PC-3 (cell line): ENCODE measurements around the gene DPF3. TPM values are rescaled to one million over a fixed set of nuclear protein-coding genes. Genes with fewer than 3 reads are reported as not detected.

Experiments used
- ATAC-seq: fragments of 200-7000 bp; cut with Tn5 transposase; 2 replicates; pipeline ENCODE4 v1.9.1; 2020; ENCODE audit warnings: mild to moderate bottlenecking, moderate library complexity
- BruUV-seq: library from RNA; stranded (reverse); fragments of 400-500 nt; replicated peaks from 2 replicates; lab custom pipeline; 2021; lab: Mats Ljungman, UMichigan
- CTCF ChIA-PET: fragments of 300-600 bp; sonication (Branson Sonifier 250); formaldehyde crosslinking; loops from one replicate; lab custom pipeline; 2022; ENCODE audit warnings: antibody characterized with exemption; lab: Charles Lee
- POLR2A ChIA-PET: fragments of 300-600 bp; sonication (Branson Sonifier 250); formaldehyde crosslinking; loops from one replicate; lab custom pipeline; 2022; ENCODE audit warnings: antibody characterized with exemption; ENCODE audit not compliant: unreplicated experiment; lab: Charles Lee
- DNase-seq: peaks from one replicate; pipeline ENCODE4 v3.0.0-alpha.2; 2015
- H2AFZ ChIP-seq: fragments of 300-600 bp; sonication (generic); 2 replicates; pipeline ENCODE4 v1.6.0; 2016; ENCODE audit warnings: antibody characterized with exemption, low read length
- H3F3A ChIP-seq: fragments of 300-600 bp; sonication (generic); one replicate; pipeline ENCODE4 v1.6.0; 2017; ENCODE audit warnings: antibody characterized with exemption, low read length, control low read depth, mild to moderate bottlenecking; ENCODE audit not compliant: unreplicated experiment
- H3K27ac ChIP-seq: fragments of 300-600 bp; sonication (generic); 2 replicates; pipeline ENCODE4 v1.5.1; 2016; ENCODE audit warnings: mild to moderate bottlenecking, low read length
- H3K27me3 ChIP-seq: fragments of 300-600 bp; sonication (generic); 2 replicates; pipeline ENCODE4 v1.6.1; 2016; ENCODE audit warnings: low read length, mixed read lengths
- H3K36me3 ChIP-seq: fragments of 300-600 bp; sonication (generic); 2 replicates; pipeline ENCODE4 v1.6.1; 2016; ENCODE audit warnings: low read depth, mixed run types, low read length, mixed read lengths
- H3K4me1 ChIP-seq: fragments of 300-600 bp; sonication (generic); 2 replicates; pipeline ENCODE4 v1.5.1; 2016; ENCODE audit warnings: low read length; ENCODE audit not compliant: insufficient read depth
- H3K4me2 ChIP-seq: fragments of 300-600 bp; sonication (generic); 2 replicates; pipeline ENCODE4 v1.6.0; 2016; ENCODE audit warnings: low read length
- H3K4me3 ChIP-seq: fragments of 300-600 bp; sonication (generic); 2 replicates; pipeline ENCODE4 v1.5.1; 2016; ENCODE audit warnings: mild to moderate bottlenecking, low read length, mixed read lengths
- H3K79me2 ChIP-seq: fragments of 300-600 bp; sonication (generic); 2 replicates; pipeline ENCODE4 v1.6.1; 2017; ENCODE audit warnings: low read length, mixed read lengths
- H3K9ac ChIP-seq: fragments of 300-600 bp; sonication (generic); 2 replicates; pipeline ENCODE4 v1.6.0; 2016; ENCODE audit warnings: mild to moderate bottlenecking, low read length
- H3K9me2 ChIP-seq: fragments of 300-600 bp; sonication (generic); replicated peaks from 2 replicates; pipeline ENCODE4 v1.6.1; 2016; ENCODE audit warnings: mixed run types, low read length, mixed read lengths
- H3K9me3 ChIP-seq: fragments of 300-600 bp; sonication (generic); 2 replicates; pipeline ENCODE4 v1.6.1; 2016; ENCODE audit warnings: low read length, mixed read lengths
- H4K20me1 ChIP-seq: fragments of 300-600 bp; sonication (generic); 2 replicates; pipeline ENCODE4 v1.6.1; 2016; ENCODE audit warnings: low read length, mixed read lengths
- CTCF ChIP-seq: fragments of 300-600 bp; sonication (generic); conservative IDR thresholded peaks from 2 replicates; pipeline ENCODE4 v1.5.1; 2017; ENCODE audit warnings: antibody characterized with exemption, low read depth, mild to moderate bottlenecking, low read length
- EZH2 ChIP-seq: fragments of 300-600 bp; sonication (generic); IDR thresholded peaks from one replicate; pipeline ENCODE4 v1.6.1; 2017; ENCODE audit warnings: antibody characterized with exemption, mild to moderate bottlenecking, low read length; ENCODE audit not compliant: unreplicated experiment
- EZH2phosphoT487 ChIP-seq: fragments of 300-600 bp; sonication (generic); IDR thresholded peaks from 2 replicates; pipeline ENCODE4 v1.6.1; 2018; ENCODE audit warnings: mild to moderate bottlenecking, antibody characterized with exemption, low read length, borderline replicate concordance
- intact Hi-C: fragments of 100-400 bp; cut with micrococcal nuclease; formaldehyde crosslinking; loops from 2 replicates; pipeline ENCODE4 v1.9.0; 2023
- total RNA-seq: library from RNA; depleted of rRNA; stranded (reverse); fragments of >200 nt; gene quantifications from 2 replicates; pipeline ENCODE4 v1.2.3, GENCODE V29; 2014

DPF3 gene
- total RNA-seq, 1 experiment from 2014 or later: 16.6 TPM

DNA sequence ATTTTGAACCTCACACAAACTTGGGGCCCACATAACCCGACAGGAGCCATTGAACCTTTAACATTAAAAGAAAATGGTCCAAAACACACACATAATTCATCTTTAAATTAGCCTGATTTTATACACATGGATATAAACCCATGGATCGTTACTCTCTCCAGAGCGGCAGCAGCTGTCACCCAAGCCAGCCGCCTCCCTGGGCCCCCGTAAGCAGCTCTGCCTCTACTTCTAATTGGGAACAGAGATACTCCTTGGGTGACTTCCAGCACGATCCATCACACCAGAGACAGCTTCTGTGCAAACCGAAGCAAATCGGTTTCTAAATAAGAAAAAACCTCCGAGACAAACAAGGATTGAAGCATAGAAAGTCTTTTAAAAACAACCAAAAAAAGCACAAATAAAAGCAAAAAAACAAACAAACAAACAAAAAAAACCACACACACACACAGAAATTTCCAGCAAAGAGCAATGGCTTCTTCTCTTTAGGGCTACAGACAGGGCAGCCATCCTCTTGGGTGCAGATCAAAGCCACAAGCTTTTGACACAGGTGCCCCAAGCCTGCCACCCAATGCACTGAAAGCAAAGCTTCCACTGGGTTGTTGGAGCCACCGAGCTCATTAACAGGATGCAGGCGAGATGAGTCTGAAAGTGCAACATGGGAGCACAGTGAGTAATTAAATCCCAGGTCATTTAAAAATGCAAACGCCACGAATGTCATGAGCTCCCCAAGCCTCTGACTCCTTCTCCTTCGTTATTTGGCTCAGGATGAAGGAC is 156.9 kb downstream of the DPF3 start:
- POLR2A ChIA-PET: no interaction called here

DNA sequence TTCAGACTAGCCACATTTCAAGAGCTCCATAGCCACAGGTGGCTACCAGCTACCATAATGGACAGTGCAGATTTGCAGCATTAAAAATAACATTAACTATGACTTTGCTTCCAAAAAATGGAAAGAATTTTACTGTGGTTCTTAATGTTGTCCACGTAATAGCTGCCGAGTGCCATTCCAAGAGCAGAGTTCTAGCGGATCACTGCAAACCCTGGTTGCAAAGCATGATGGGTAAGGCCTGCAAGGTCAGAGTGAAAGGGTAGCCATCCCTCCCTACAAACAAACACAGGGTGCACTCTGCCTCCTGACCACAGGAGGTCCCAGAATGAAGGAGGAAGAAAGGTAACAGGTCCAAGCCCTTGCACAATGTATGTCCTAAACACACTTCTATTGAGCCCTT is 157.6 kb downstream of the DPF3 start:
- H3K36me3 ChIP-seq: no peaks in the 10 kb centered on the region
- H3K9me3 ChIP-seq: no peaks in the 10 kb centered on the region
- H3K9me2 ChIP-seq: no peaks in the 10 kb centered on the region
- no peak overlapping the region for H3K9ac ChIP-seq
- POLR2A ChIA-PET: no interaction called here
- CTCF ChIA-PET: no interaction called here
- H3K79me2 ChIP-seq: no peaks in the 10 kb centered on the region
- no peak overlapping the region for H2AFZ ChIP-seq
- TF ChIP-seq EZH2phosphoT487: no peak
- TF ChIP-seq CTCF: peak; percentile 47; the same call in 1 of the 2 replicates
- ATAC-seq (peak; percentile 72), DNase-seq (peak; percentile 27)
- H3K27me3 ChIP-seq: no peaks in the 10 kb centered on the region
- H3K27ac ChIP-seq: no peak overlapping the region
- H3K4me1 ChIP-seq: no peaks in the 10 kb centered on the region
- H4K20me1 ChIP-seq: no peaks in the 10 kb centered on the region
- intact Hi-C loops: loop anchor here (1.0 kb wide), 1 partner anchor 158 kb away; the partner anchor contains the start of gene DPF3
- no TSS peak for BruUV-seq
- no peak overlapping the region for H3K4me2 ChIP-seq
- H3F3A ChIP-seq: no peaks in the 10 kb centered on the region
- H3K4me3 ChIP-seq: no peak overlapping the region

More for the DNA sequence above, 156.9 kb downstream of the DPF3 start:
- no peaks in the 10 kb centered on the region for H3F3A ChIP-seq
- H3K27ac ChIP-seq: no peak overlapping the region
- DNase-seq: no peak
- no peaks in the 10 kb centered on the region for H3K9me3 ChIP-seq
- no peak for ATAC-seq
- BruUV-seq: no TSS peak
- H3K4me2 ChIP-seq: no peak overlapping the region
- no peaks in the 10 kb centered on the region for H3K4me1 ChIP-seq
- no peaks in the 10 kb centered on the region for H3K27me3 ChIP-seq
- no peak overlapping the region for H3K4me3 ChIP-seq
- intact Hi-C loops: loop anchor here (1.0 kb wide), 1 partner anchor 157 kb away; the partner anchor contains the start of gene DPF3
- no peaks in the 10 kb centered on the region for H4K20me1 ChIP-seq
- no peaks in the 10 kb centered on the region for H3K36me3 ChIP-seq
- no peak overlapping the region for H2AFZ ChIP-seq
- no peaks in the 10 kb centered on the region for H3K79me2 ChIP-seq
- no peak overlapping the region for H3K9ac ChIP-seq
- CTCF ChIA-PET: interaction anchor here (0.6 to 1.0 kb wide), 3 partner anchors 157 to 1286 kb away, joined by 3 to 13 read pairs (median 4); partner anchors contain the start of gene DPF3
- H3K9me2 ChIP-seq: no peaks in the 10 kb centered on the region
- no peak for TF ChIP-seq EZH2phosphoT487
- TF ChIP-seq CTCF: peak; percentile 9; the same call in 1 of the 2 replicates

DNA sequence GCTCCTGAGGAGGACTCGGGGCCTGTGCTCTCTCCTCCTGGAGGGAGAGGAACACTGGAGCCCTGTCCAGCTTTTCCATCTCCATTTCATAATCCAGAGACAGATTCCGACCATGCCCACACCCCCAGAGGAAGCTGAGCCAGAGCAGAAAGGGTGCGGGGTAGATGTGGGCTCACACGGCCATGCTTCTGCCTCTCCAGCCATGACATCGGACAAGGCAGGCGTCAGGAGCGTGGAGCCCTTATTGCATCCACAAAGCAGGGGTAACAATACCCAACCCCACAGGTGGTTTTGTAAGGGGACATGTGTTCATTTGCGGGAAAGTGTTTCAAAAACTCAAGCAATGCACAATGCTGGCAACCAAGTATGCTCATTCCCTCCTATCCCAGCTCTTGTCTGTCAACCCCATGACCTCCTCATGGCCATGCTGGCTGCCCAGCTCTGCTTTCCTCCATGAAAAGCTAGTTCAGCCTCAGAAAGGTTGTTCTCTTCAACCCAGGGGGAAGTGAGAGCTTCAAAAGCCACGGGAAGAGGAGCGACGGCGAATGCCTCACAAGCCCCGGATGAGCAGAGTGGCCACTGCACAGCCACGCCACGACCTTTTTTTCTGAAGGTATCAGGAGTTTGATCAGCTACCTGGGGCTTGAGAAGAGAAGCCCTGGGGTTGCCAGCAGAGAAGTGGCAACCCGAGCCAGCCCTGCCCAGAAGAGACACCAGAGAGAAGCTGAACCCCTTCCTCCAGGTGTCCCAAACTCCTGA is 161.7 kb downstream of the DPF3 start:
- H3K27me3 ChIP-seq: no peaks in the 10 kb centered on the region
- ATAC-seq: no peak
- no TSS peak for BruUV-seq
- no peak overlapping the region for H3K4me3 ChIP-seq
- no peaks in the 10 kb centered on the region for H3K9me3 ChIP-seq
- H3K27ac ChIP-seq: no peak overlapping the region
- no peaks in the 10 kb centered on the region for H3K79me2 ChIP-seq
- peaks cover 6% of the 10 kb centered on the region; the same call in 1 of the 2 replicates for H3K36me3 ChIP-seq
- DNase-seq: no peak
- no peaks in the 10 kb centered on the region for H3K4me1 ChIP-seq
- H3K4me2 ChIP-seq: no peak overlapping the region
- no peak overlapping the region for H2AFZ ChIP-seq
- ChIA-PET POLR2A (no interaction called here), CTCF (no interaction called here)
- H3K9ac ChIP-seq: no peak overlapping the region
- TF ChIP-seq EZH2phosphoT487 (no peak), EZH2 (no peak), CTCF (no peak)
- H4K20me1 ChIP-seq: no peaks in the 10 kb centered on the region
- H3K9me2 ChIP-seq: no peaks in the 10 kb centered on the region
- H3F3A ChIP-seq: no peaks in the 10 kb centered on the region
- intact Hi-C loops: no loop called here
